HEK293 (cell line): ENCODE measurements around the gene PRKCE.

Source experiments
- CTCF ChIA-PET: fragments of 350-600 bp; formaldehyde crosslinking; extraction: SDS; loops from one replicate; lab custom pipeline; 2021; ENCODE audit warnings: antibody characterized with exemption; lab: Yijun Ruan, JAX
- POLR2A ChIA-PET: fragments of 300-600 bp; formaldehyde crosslinking; extraction: SDS; loops from one replicate; lab custom pipeline; 2020; ENCODE audit warnings: antibody characterized with exemption, inconsistent platforms; lab: Yijun Ruan, JAX
- H3K27ac ChIP-seq: fragments of 200-500 bp; sonication (Bioruptor generic); 2 replicates; pipeline ENCODE4 v1.5.1; 2014; ENCODE audit warnings: low read depth, low read length, control low read depth, inconsistent platforms; ENCODE audit errors: extremely low read depth
- H3K36me3 ChIP-seq, 2 experiments: fragments of 200-500 bp in 1 of 2; sonication (Bioruptor generic) in 1 of 2; 1 replicate in 1 of 2; 2 replicates in 1 of 2; pipeline ENCODE4 v1.5.1; 2014 to 2017; ENCODE audit warnings: inconsistent platforms in 2 of 2, low read length in 2 of 2; ENCODE audit not compliant: control insufficient read depth in 2 of 2, insufficient read depth in 1 of 2
- H3K4me1 ChIP-seq: fragments of 200-500 bp; sonication (Bioruptor generic); 2 replicates; pipeline ENCODE4 v1.5.1; 2014; ENCODE audit warnings: mild to moderate bottlenecking, low read length, inconsistent platforms; ENCODE audit not compliant: control insufficient read depth, insufficient read depth
- H3K4me3 ChIP-seq: 2 replicates; pipeline ENCODE4 v1.5.1; 2011; ENCODE audit warnings: low read depth, mild to moderate bottlenecking, control low read depth, low read length, moderate library complexity
- H3K9me3 ChIP-seq: fragments of 200-500 bp; sonication (Bioruptor generic); 2 replicates; pipeline ENCODE4 v1.5.1; 2014; ENCODE audit warnings: low read depth, low read length, inconsistent platforms; ENCODE audit not compliant: control insufficient read depth, insufficient read depth
- EGR2 ChIP-seq: fragments of 450-650 bp; formaldehyde crosslinking; IDR thresholded peaks from 2 replicates; pipeline ENCODE4 v1.5.1; 2016; ENCODE audit warnings: low read depth, missing biosample characterization, missing genetic modification characterization
- INSM2 ChIP-seq: fragments of 450-650 bp; formaldehyde crosslinking; IDR thresholded peaks from 2 replicates; pipeline ENCODE4 v1.5.1; 2016; ENCODE audit warnings: missing biosample characterization, missing genetic modification characterization
- ZBTB11 ChIP-seq: fragments of 450-650 bp; formaldehyde crosslinking; conservative IDR thresholded peaks from 2 replicates; pipeline ENCODE4 v1.5.1; 2016; ENCODE audit warnings: low read depth, missing biosample characterization, missing genetic modification characterization
- ZBTB8A ChIP-seq: fragments of 450-650 bp; formaldehyde crosslinking; IDR thresholded peaks from 2 replicates; pipeline ENCODE4 v1.5.1; 2016; ENCODE audit warnings: missing biosample characterization, missing genetic modification characterization
- ZNF26 ChIP-seq: fragments of 450-650 bp; formaldehyde crosslinking; IDR thresholded peaks from 2 replicates; pipeline ENCODE4 v1.5.1; 2016; ENCODE audit warnings: missing biosample characterization, missing genetic modification characterization
- ZNF341 ChIP-seq: fragments of 450-650 bp; formaldehyde crosslinking; IDR thresholded peaks from 2 replicates; pipeline ENCODE4; 2016; ENCODE audit warnings: low read depth, missing biosample characterization, missing genetic modification characterization
- ZNF426 ChIP-seq: fragments of 450-650 bp; formaldehyde crosslinking; IDR thresholded peaks from 2 replicates; pipeline ENCODE4 v1.5.1; 2017; ENCODE audit warnings: missing biosample characterization, missing genetic modification characterization, mild to moderate bottlenecking, inconsistent platforms, moderate library complexity
- ZNF544 ChIP-seq: fragments of 450-650 bp; formaldehyde crosslinking; IDR thresholded peaks from 2 replicates; pipeline ENCODE4 v1.5.0; 2017; ENCODE audit warnings: missing biosample characterization, missing genetic modification characterization
- ZNF555 ChIP-seq: fragments of 450-650 bp; formaldehyde crosslinking; conservative IDR thresholded peaks from 2 replicates; pipeline ENCODE4 v1.5.1; 2017; ENCODE audit warnings: missing biosample characterization, mild to moderate bottlenecking, missing genetic modification characterization, inconsistent platforms
- ZNF645 ChIP-seq: fragments of 450-650 bp; formaldehyde crosslinking; IDR thresholded peaks from 2 replicates; pipeline ENCODE4; 2016; ENCODE audit warnings: missing biosample characterization, missing genetic modification characterization
- ZSCAN5A ChIP-seq: fragments of 450-650 bp; formaldehyde crosslinking; IDR thresholded peaks from 2 replicates; pipeline ENCODE4 v1.5.1; 2016; ENCODE audit warnings: missing biosample characterization, missing genetic modification characterization

Gene PRKCE

GRCh38 chr2:46225730-46226129 is 574.3 kb downstream of the PRKCE start:
- TF ChIP-seq EGR2 (tag by site-specific recombination), result no peak
- TF ChIP-seq ZNF555 (tag by site-specific recombination), result no peak
- no peak for TF ChIP-seq ZNF426 (tag by site-specific recombination)
- no peak for TF ChIP-seq INSM2 (tag by site-specific recombination)
- no peak for TF ChIP-seq ZNF341 (tag by site-specific recombination)
- no peak for TF ChIP-seq ZSCAN5A (tag by site-specific recombination)
- TF ChIP-seq ZBTB8A (tag by site-specific recombination), result no peak
- ChIA-PET CTCF (interaction anchor here (0.9 kb wide), 1 partner anchor 163 kb away, joined by 3 read pairs; no protein-coding TSS in a partner anchor), POLR2A (no interaction called here)

GRCh38 chr2:46226620-46227019 is 575.1 kb downstream of the PRKCE start:
- TF ChIP-seq ZNF544 (tag by site-specific recombination), result no peak
- Histone ChIP-seq H3K4me3 (no peak overlapping the region), H3K27ac (no peak overlapping the region), H3K9me3 (no peaks in the 10 kb centered on the region), H3K36me3 (no peaks in the 10 kb centered on the region), H3K4me1 (no peaks in the 10 kb centered on the region)
- ChIA-PET POLR2A (no interaction called here), CTCF (no interaction called here)

More at GRCh38 chr2:46225730-46226129, 574.3 kb downstream of the PRKCE start:
- H3K4me1 ChIP-seq, result no peaks in the 10 kb centered on the region
- H3K4me3 ChIP-seq, result no peak overlapping the region
- H3K9me3 ChIP-seq, result no peaks in the 10 kb centered on the region
- H3K36me3 ChIP-seq, result no peaks in the 10 kb centered on the region
- no peak overlapping the region for H3K27ac ChIP-seq

GRCh38 chr2:46227022-46227421 is 575.5 kb downstream of the PRKCE start:
- Histone ChIP-seq H3K4me1 (no peaks in the 10 kb centered on the region), H3K4me3 (no peak overlapping the region), H3K36me3 (no peaks in the 10 kb centered on the region), H3K9me3 (no peaks in the 10 kb centered on the region), H3K27ac (no peak overlapping the region)
- POLR2A ChIA-PET, result no interaction called here
- no peak for TF ChIP-seq INSM2 (tag by site-specific recombination)
- TF ChIP-seq ZNF645, result no peak
- no peak for TF ChIP-seq ZBTB11 (tag by site-specific recombination)
- TF ChIP-seq ZNF26 (tag by site-specific recombination), result no peak
- CTCF ChIA-PET, result no interaction called here
